ENCODE results near the gene CBS.
"Not testable (repeated sequence)": the region's sequence is repeated elsewhere in the genome, so short reads cannot be mapped to it uniquely, and the experiment has no call there.

DNA sequence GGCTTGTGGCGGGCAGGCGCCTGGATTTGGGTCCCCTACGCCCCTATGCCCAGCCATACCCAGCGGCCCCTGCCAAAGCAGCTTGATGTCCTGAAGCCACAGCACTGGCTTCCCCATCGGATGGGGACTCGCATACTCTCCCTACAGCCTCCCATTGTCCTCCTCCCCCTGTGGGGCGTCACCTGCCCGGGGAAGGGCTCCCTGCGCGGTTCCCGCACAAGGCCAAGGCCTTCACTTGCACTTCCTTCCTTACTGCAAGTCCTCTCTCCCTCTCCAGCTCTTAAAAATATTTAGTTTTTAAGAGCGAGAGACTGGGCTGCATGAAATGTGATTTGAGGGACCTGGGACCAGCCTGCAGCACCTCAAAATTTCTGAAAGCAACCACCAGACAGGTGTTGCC lies 8.9 kb downstream of the CBS start:
- not testable (repeated sequence) for TF ChIP-seq POLR2A (IDR thresholded peaks at IDR 0.05; ENCODE audit: low read length); GATA1 (IDR thresholded peaks at IDR 0.05; ENCODE audit: low read depth, low read length)
